Thoracic aorta (tissue), 2 donors: ENCODE results near the gene RAC2. TPM values are rescaled to one million over a fixed set of nuclear protein-coding genes. Genes with fewer than 3 reads are reported as not detected.

Experiments used
- ATAC-seq: fragments of 150-250 bp; one replicate; pipeline ENCODE4 v1.8.0; 2017; ENCODE audit warnings: low read depth; ENCODE audit not compliant: insufficient number of reproducible peaks, low FRiP score
- DNase-seq: peaks from one replicate; pipeline ENCODE4 v3.0.0-alpha.2; 2020; ENCODE audit warnings: low spot score
- H3K27ac ChIP-seq, 2 donors: fragments of 200-600 bp; sonication (generic); 1 replicate in 1 of 2; 2 replicates in 1 of 2; pipeline ENCODE4 v1.5.1; 2016; ENCODE audit warnings: mild to moderate bottlenecking in 2 of 2, moderate library complexity in 2 of 2
- H3K27me3 ChIP-seq: fragments of 200-600 bp; sonication (generic); replicated peaks from 2 replicates; pipeline ENCODE4 v1.6.0; 2016; ENCODE audit warnings: mild to moderate bottlenecking; ENCODE audit not compliant: insufficient read depth
- H3K36me3 ChIP-seq: fragments of 200-600 bp; sonication (generic); one replicate; pipeline ENCODE4 v1.5.1; 2016
- H3K4me1 ChIP-seq, 2 donors: fragments of 200-600 bp; sonication (generic); 1 replicate in 1 of 2; 2 replicates in 1 of 2; pipeline versions ENCODE4 v1.5.1 to v1.6.0; 2016; ENCODE audit warnings: low read depth in 2 of 2, mild to moderate bottlenecking in 1 of 2; ENCODE audit not compliant: control insufficient read depth in 1 of 2
- H3K4me3 ChIP-seq: fragments of 200-600 bp; sonication (generic); 2 replicates; pipeline ENCODE4 v1.5.1; 2016; ENCODE audit warnings: mild to moderate bottlenecking
- H3K9me3 ChIP-seq: fragments of 200-600 bp; sonication (generic); 2 replicates; pipeline ENCODE4 v1.5.1; 2016
- total RNA-seq, 2 donors: library from RNA; depleted of rRNA; stranded (reverse); fragments of >200 nt; gene quantifications; one replicate each; pipeline versions ENCODE4 v1.1.0 to v1.2.3, GENCODE V29; 2016
- TF ChIP-seq, protein P1 (sequence below): fragments of 200-600 bp; sonication (generic); IDR thresholded peaks from one replicate; pipeline ENCODE4 v1.5.1; 2019; ENCODE audit warnings: antibody characterized with exemption

Gene RAC2
- total RNA-seq, 2 donors from 2014 or later, result 10.7 to 16.2 TPM

DNA sequence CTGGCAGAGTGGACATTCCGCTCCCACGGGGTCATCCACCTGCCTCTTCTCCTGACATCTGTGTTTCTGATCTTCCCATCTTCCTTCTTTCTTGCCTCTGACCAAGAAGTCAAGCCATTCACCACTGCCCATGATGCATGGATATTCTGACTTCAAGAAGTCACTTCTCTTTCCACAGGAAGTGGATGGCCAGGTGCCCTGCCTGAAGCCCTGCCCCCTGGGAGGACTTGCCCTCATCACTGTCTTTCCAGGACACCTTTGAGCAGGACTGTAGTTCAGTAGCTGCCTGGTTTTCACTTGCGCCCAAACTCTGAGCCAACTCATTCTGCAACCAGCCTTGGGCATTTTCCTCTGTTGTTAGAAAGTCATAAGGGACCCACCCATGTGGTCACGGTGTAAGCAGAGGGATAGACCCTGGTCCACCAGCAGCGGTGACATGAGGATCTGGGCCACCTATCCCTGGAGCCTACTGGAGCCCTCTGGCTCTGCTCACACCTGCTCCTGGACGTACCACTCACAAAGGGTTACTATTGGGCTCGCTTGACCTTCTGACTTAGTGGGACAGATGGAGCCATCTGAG lies 45.2 kb upstream of the RAC2 start:
- Histone ChIP-seq H3K4me3 (no peak overlapping the region), H3K36me3 (no peaks in the 10 kb centered on the region), H3K27me3 (no peaks in the 10 kb centered on the region), H3K27ac (no peak overlapping the region), H3K4me1 (no peaks in the 10 kb centered on the region), H3K9me3 (no peaks in the 10 kb centered on the region)
- ATAC-seq, result no peak
- TF ChIP-seq, protein P1, sequence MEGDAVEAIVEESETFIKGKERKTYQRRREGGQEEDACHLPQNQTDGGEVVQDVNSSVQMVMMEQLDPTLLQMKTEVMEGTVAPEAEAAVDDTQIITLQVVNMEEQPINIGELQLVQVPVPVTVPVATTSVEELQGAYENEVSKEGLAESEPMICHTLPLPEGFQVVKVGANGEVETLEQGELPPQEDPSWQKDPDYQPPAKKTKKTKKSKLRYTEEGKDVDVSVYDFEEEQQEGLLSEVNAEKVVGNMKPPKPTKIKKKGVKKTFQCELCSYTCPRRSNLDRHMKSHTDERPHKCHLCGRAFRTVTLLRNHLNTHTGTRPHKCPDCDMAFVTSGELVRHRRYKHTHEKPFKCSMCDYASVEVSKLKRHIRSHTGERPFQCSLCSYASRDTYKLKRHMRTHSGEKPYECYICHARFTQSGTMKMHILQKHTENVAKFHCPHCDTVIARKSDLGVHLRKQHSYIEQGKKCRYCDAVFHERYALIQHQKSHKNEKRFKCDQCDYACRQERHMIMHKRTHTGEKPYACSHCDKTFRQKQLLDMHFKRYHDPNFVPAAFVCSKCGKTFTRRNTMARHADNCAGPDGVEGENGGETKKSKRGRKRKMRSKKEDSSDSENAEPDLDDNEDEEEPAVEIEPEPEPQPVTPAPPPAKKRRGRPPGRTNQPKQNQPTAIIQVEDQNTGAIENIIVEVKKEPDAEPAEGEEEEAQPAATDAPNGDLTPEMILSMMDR, result no peak
- DNase-seq, result no peak

DNA sequence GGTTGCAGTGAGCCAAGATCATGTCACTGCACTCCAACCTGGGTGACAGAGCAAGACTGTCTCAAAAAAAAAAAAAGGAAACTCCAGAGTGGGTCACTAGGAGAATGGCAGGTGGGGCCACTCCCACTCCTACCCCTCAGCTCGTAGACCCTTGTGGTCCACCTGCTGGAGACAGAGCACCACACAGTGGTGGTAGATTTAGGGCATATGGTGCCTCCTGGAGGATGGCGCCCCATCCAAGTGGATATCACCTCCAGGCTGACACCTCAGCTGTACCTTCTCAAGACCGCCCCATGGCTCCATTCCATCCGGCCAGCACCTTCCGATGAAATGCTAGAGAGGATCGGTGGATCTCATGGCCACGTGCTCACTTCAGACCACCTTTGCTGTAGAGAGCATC lies 44.5 kb upstream of the RAC2 start:
- TF ChIP-seq, protein P1, result no peak
- no peaks in the 10 kb centered on the region for H3K36me3 ChIP-seq
- H3K27me3 ChIP-seq, result no peaks in the 10 kb centered on the region
- H3K4me3 ChIP-seq, result no peak overlapping the region
- DNase-seq, result no peak
- H3K9me3 ChIP-seq, result no peaks in the 10 kb centered on the region
- H3K27ac ChIP-seq, result no peak overlapping the region
- no peaks in the 10 kb centered on the region for H3K4me1 ChIP-seq
- no peak for ATAC-seq

DNA sequence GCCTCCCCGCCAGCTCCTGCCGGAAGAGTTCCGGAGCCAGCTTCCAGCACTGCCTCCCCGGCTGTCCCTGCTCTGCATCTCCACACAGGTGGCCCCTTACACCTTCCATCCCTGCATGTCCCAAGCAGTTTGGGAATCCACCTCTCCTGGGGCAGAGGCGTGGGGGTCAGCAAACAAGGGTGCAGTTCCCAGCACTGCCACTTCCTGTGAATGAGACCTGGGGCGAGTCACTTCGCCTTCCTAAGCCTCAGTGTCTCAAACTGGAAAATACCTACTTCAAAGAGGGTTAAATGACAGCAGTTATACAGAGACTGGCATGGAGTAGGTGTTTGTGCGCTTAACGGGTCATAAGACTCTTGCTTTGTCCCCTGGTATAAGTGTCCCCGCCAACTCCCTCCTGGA lies 43.5 kb upstream of the RAC2 start:
- no peak for ATAC-seq
- H3K27ac ChIP-seq, result no peak overlapping the region

DNA sequence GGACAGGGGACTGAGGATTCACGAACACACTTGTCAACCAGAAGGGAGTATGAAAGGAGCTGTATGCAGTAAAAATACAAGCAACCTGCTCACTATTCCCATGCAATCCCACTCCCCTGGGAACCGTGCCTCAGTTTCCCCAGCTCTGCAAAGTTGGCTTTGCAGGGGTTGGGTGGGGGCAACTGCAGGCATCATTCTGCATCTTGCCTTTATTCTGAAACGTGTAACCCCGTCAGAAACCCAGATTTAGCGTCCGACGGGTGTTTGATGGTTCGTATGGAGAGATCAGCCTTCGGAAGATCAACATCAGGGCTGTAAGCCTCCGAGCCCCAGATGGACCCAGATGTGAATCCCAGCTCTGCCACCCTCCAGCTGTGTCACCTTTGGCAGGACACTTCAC lies 41.9 kb upstream of the RAC2 start:
- H3K4me1 ChIP-seq, result no peaks in the 10 kb centered on the region
- TF ChIP-seq, protein P1, result no peak
- ATAC-seq (no peak), DNase-seq (no peak)
- H3K4me3 ChIP-seq, result no peak overlapping the region
- no peaks in the 10 kb centered on the region for H3K36me3 ChIP-seq
- H3K27me3 ChIP-seq, result no peaks in the 10 kb centered on the region
- H3K9me3 ChIP-seq, result no peaks in the 10 kb centered on the region
- no peak overlapping the region for H3K27ac ChIP-seq

More for the DNA sequence above, 43.5 kb upstream of the RAC2 start:
- H3K9me3 ChIP-seq, result no peaks in the 10 kb centered on the region
- no peaks in the 10 kb centered on the region for H3K36me3 ChIP-seq
- H3K4me1 ChIP-seq, result no peaks in the 10 kb centered on the region
- H3K27me3 ChIP-seq, result no peaks in the 10 kb centered on the region
- H3K4me3 ChIP-seq, result no peak overlapping the region
- DNase-seq, result no peak
- TF ChIP-seq, protein P1, result no peak

DNA sequence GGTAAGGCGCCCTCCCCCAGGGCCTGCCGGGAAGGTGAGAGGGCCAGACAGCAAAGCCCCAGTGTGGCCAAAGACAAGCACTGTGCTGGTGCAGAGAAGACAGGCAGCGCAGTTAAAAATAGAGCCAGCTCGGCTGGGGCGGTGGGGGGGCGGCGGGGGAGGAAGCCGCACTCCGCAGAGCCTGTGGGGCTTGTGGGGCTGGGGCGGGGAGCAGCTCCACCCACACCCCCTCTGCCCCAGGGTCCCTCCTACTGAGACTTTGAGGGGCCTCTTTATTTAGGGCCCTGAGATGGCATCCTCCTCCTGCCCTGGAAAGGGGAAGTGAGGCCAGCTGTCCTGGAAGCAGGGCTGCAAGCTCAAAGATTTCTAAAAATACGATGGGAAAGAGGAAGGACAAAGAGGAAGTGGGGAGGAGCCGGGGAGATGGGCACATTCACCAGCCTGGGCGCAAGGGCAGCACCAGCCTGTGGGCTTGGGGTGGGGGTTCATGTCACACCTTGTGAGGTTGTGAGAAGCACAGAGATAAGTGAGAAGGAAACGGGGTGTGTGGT lies 40.8 kb upstream of the RAC2 start:
- Histone ChIP-seq H3K27me3 (no peaks in the 10 kb centered on the region), H3K4me1 (no peaks in the 10 kb centered on the region), H3K27ac (peak overlapping the region in 1 of 2 donors; percentile 35), H3K9me3 (no peaks in the 10 kb centered on the region), H3K4me3 (peak overlapping the region; percentile 67), H3K36me3 (no peaks in the 10 kb centered on the region)
- TF ChIP-seq, protein P1, result no peak
- ATAC-seq, result no peak
- no peak for DNase-seq
